ENCODE data around the gene PPM1D.

The PPM1D gene

GRCh38 chr17:60675997-60676396 is 76.0 kb downstream of the PPM1D start:
- no peak for DNase-seq

GRCh38 chr17:60676758-60677307 is 76.8 kb downstream of the PPM1D start:
- no peak for DNase-seq

GRCh38 chr17:60677308-60678117 is 77.5 kb downstream of the PPM1D start, which contains the start of gene BCAS3:
Gene BCAS3, plus strand, starts transcription at chr17:60677851.
- peak; percentile 98 for DNase-seq

GRCh38 chr17:60678118-60678444 is 78.1 kb downstream of the PPM1D start:
- DNase-seq, result no peak

- no peak for DNase-seq
Observed at GRCh38 chr17:60679287-60679686, 79.3 kb downstream of the PPM1D start.

- no peak for DNase-seq
Observed at GRCh38 chr17:60680754-60681153, 80.8 kb downstream of the PPM1D start.

- no peak for DNase-seq
Observed at GRCh38 chr17:60685437-60685836, 85.4 kb downstream of the PPM1D start.

- no peak for DNase-seq
Observed at GRCh38 chr17:60695960-60696359, 96.0 kb downstream of the PPM1D start.

GRCh38 chr17:60699090-60699489 is 99.1 kb downstream of the PPM1D start:
- no peak for DNase-seq

- DNase-seq, result no peak
Observed at GRCh38 chr17:60704170-60704569, 104.2 kb downstream of the PPM1D start.

GRCh38 chr17:60712675-60713074 is 112.7 kb downstream of the PPM1D start:
- no peak for DNase-seq

GRCh38 chr17:60713608-60714007 is 113.6 kb downstream of the PPM1D start:
- no peak for DNase-seq
